Stimulated activated CD4-positive, alpha-beta T cell treated with anti-CD3 and anti-CD28 coated beads, TNF-alpha, amount 100 ng/mL, for 1 hour (primary cell): Measurements from ENCODE around the gene FAIM2.

Source experiments
- DNase-seq, 3 donors: peaks; one replicate each; pipeline ENCODE4 v3.0.0-alpha.2; 2020; ENCODE audit warnings: low read depth in 3 of 3, low spot score in 1 of 3

Gene FAIM2

GRCh38 chr12:49827401-49828099, 76.2 kb downstream of the FAIM2 start:
- DNase-seq, result peak in 1 of 3 donors; percentile 30

- no peak for DNase-seq
These were observed 76.7 kb downstream of the FAIM2 start for GRCh38 chr12:49827051-49827400.

- DNase-seq, result no peak
These were observed 77.7 kb downstream of the FAIM2 start for GRCh38 chr12:49825971-49826421.

- DNase-seq, result no peak
These were observed 78.2 kb downstream of the FAIM2 start for GRCh38 chr12:49825360-49825970.

GRCh38 chr12:49824895-49825294, 78.8 kb downstream of the FAIM2 start:
- DNase-seq, result no peak

GRCh38 chr12:49824416-49824815, 79.3 kb downstream of the FAIM2 start:
- no peak for DNase-seq

GRCh38 chr12:49823951-49824350, 79.7 kb downstream of the FAIM2 start:
- no peak for DNase-seq

- DNase-seq, result no peak
These were observed 80.3 kb downstream of the FAIM2 start for GRCh38 chr12:49823350-49823749.

GRCh38 chr12:49821373-49822287, 82.1 kb downstream of the FAIM2 start:
- no peak for DNase-seq

GRCh38 chr12:49819786-49820185, 83.9 kb downstream of the FAIM2 start:
- DNase-seq, result no peak

GRCh38 chr12:49818241-49818895, 85.3 kb downstream of the FAIM2 start:
- no peak for DNase-seq
